ENCODE results near the gene HSPA12B.
"Not testable (repeated sequence)": the region's sequence is repeated elsewhere in the genome, so short reads cannot be mapped to it uniquely, and the experiment has no call there.

Gene HSPA12B

DNA sequence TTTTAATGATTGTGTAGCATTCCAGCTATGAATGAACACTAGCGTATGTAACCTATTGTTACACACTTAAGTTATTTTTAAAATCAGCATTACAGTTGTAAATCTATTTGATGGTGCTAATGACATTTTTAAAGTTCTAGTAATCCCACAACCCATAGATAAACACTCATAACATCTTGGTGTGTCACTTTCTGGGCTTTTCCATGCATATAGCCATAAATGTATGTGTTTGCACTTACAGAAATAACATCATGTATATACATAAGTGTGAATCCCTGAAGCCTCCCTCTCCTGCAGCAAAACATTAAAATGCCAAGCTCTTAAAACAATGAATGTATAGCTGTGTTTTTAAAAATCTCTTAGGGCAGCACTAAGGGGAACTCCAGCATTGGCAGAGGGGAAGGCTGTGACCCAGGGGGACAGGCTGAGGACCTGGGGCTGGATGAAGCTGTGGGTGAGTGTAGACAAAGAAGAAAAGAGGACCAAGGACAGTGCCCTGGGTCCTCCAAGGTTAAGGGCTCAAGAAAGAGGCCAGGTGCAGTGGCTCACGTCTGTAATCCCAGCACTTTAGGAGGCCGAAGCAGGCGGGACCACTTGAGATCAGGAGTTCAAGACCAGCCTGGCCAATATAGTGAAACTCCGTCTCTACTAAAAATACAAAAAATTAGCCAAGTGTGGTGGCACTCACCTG lies 55.0 kb downstream of the HSPA12B start:
- DNase-seq, result no peak

GRCh38 chr20:3788685-3789155 lies 56.2 kb downstream of the HSPA12B start:
- no peak for DNase-seq

GRCh38 chr20:3789201-3789600 lies 56.7 kb downstream of the HSPA12B start:
- DNase-seq, result not testable (repeated sequence)

- DNase-seq, result not testable (repeated sequence)
These were observed 61.7 kb downstream of the HSPA12B start for GRCh38 chr20:3794168-3794567.

GRCh38 chr20:3794701-3795420 lies 62.4 kb downstream of the HSPA12B start:
- DNase-seq, result no peak

- DNase-seq, result peak; percentile 43 to 95 (median 88)
These were observed 63.3 kb downstream of the HSPA12B start, which contains the start of gene CDC25B for GRCh38 chr20:3795511-3796468. CDC25B (plus strand) TSS chr20:3796310; CDS start chr20:3796532, 222 bp downstream.

DNA sequence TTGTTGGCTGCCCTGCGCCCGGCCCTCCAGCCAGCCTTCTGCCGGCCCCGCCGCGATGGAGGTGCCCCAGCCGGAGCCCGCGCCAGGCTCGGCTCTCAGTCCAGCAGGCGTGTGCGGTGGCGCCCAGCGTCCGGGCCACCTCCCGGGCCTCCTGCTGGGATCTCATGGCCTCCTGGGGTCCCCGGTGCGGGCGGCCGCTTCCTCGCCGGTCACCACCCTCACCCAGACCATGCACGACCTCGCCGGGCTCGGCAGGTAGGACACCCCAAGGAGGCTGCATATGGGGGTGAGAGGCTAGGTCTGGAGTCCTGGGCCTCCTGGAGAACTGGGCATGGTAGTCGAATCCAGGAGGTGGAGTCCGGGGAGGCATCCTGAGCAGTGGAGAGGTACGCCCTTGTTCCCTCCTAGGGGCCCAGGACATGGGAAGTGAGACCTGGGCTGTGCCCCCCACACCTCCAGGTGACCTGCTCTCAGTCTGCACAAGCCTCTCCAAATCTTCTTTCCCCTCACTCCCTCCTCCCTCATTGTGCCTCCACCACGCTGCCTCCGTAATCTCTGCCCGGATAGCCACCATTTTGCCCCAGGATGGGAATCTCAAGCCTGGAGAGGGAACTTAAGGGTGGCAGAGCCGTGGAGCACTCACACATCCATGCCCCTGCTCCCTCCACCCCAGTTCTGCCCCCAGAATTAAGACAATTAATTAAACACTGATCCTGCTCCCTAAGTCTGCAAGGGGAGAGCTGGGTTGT lies 64.2 kb downstream of the HSPA12B start:
- DNase-seq, result peak in 1 of 14 donors; percentile 49

- no peak for DNase-seq
These were observed 64.7 kb downstream of the HSPA12B start for GRCh38 chr20:3797226-3797545.

- DNase-seq, result no peak
These were observed 65.3 kb downstream of the HSPA12B start for GRCh38 chr20:3797592-3798372.

GRCh38 chr20:3798373-3798768 lies 65.9 kb downstream of the HSPA12B start:
- DNase-seq, result no peak

DNA sequence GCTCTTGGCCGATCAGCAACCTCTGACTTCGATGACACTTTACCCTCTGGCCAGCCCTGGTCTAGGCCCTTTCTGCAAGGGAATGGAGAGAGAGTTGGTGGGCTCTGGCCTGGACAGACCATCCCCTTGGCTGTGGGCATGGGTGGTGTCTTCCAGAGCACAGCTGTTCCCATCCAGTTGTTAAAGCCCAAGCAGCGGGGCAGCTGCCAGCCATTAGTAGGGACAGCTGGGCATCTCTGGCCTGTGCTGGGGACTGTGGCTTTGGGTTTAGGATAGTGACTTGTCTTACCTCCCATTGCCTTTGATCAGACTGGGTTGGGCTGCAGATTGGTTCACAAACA lies 66.4 kb downstream of the HSPA12B start:
- DNase-seq, result no peak

DNA sequence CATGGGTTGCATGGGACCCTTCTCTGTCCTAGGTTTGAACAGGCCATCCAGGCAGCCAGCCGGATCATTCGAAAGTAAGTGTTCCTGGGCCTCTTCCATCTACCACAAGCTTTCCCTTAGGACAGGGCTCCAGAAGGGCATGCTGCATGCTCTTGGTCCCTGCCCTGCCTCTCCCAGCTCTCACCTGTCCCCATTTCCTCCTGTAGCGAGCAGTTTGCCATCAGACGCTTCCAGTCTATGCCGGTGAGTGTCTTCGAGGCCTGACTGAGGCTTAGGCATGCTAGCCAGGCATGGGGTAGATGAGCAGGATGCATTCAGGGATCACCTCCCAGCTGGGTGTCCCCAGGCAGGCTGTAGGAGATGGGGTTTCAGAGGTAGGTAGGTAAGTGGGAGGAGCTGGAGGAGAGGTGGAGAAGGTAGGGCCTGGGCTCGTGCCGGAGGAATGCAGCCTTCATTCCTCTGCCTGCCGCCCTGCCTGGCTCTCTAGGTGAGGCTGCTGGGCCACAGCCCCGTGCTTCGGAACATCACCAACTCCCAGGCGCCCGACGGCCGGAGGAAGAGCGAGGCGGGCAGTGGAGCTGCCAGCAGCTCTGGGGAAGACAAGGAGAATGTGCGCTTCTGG lies 67.9 kb downstream of the HSPA12B start:
- DNase-seq, result no peak

- DNase-seq, result no peak
These were observed 68.4 kb downstream of the HSPA12B start for GRCh38 chr20:3800878-3801260.

DNA sequence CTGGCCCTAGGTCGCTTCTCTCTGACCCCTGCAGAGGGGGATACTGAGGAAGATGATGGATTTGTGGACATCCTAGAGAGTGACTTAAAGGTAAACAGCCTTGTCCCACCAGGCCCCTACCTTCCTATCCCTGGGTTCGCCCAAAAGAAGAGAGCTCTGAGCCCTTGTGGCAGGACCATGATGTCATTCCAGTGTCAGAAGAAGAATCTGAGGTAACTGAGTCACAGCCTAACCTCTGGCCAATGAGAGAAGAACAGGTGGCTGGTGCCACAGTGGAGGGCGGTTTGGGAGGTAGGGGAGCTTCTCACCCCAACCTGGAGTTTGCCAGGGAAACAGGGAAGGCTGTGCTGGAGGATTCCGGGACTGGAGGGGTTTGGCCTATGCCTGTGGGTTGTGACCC lies 68.8 kb downstream of the HSPA12B start:
- no peak for DNase-seq

GRCh38 chr20:3801846-3802245 lies 69.4 kb downstream of the HSPA12B start:
- no peak for DNase-seq

Data from C1 segment of cervical spinal cord (tissue), 14 donors.